A549 (cell line): ENCODE data around the gene MGMT. TPM values are rescaled to one million over a fixed set of nuclear protein-coding genes. Genes with fewer than 3 reads are reported as not detected.

ENCODE experiments used
- ATAC-seq, 2 experiments: fragments of 200-7000 bp in 1 of 2; fragments of >200 bp in 1 of 2; cut with Nextera tagmentation in 1 of 2; cut with Tn5 transposase in 1 of 2; 3 replicates each; pipeline versions ENCODE4 v1.8.0 to v1.9.1; 2018 to 2020; ENCODE audit warnings: mild to moderate bottlenecking in 1 of 2, moderate library complexity in 1 of 2
- CTCF ChIA-PET: fragments of 300-600 bp; sonication (Branson Sonifier 250); formaldehyde crosslinking; extraction: SDS; loops from one replicate; lab custom pipeline; 2021; ENCODE audit warnings: antibody characterized with exemption, inconsistent platforms; lab: Yijun Ruan, JAX
- POLR2A ChIA-PET: fragments of 350-600 bp; formaldehyde crosslinking; extraction: SDS; loops from one replicate; lab custom pipeline; 2021; ENCODE audit warnings: antibody characterized with exemption, inconsistent platforms; lab: Yijun Ruan, JAX
- DNase-seq, 2 experiments: peaks; one replicate each; pipeline versions ENCODE4 v3.0.0 to v3.0.0-alpha.2; 2011 to 2016; ENCODE audit warnings: low read depth in 1 of 2, low spot score in 1 of 2
- FAIRE-seq: peaks from 2 replicates; lab custom pipeline; 2011; peaks lifted over from hg19 to GRCh38; lab: Jason Lieb, UNC
- H3K27ac ChIP-seq, 2 experiments: fragments of >200 bp; sonication (Bioruptor Twin); formaldehyde crosslinking; 3 replicates each; pipeline ENCODE4 v1.5.1; 2016 to 2017
- H3K4me1 ChIP-seq: fragments of >200 bp; sonication (Bioruptor Twin); formaldehyde crosslinking; 3 replicates; pipeline ENCODE4 v1.6.1; 2016
- H3K4me2 ChIP-seq: fragments of >200 bp; sonication (Bioruptor Twin); formaldehyde crosslinking; 3 replicates; pipeline ENCODE4 v1.6.1; 2016
- H3K4me3 ChIP-seq: fragments of >200 bp; sonication (Bioruptor Twin); formaldehyde crosslinking; 3 replicates; pipeline ENCODE4 v1.5.1; 2016
- H3K9me3 ChIP-seq: fragments of >200 bp; sonication (Bioruptor Twin); formaldehyde crosslinking; 3 replicates; pipeline ENCODE4 v1.6.1; 2016
- CBX2 ChIP-seq: fragments of 200-600 bp; sonication (generic); IDR thresholded peaks from 2 replicates; pipeline ENCODE4 v1.6.1; 2016; ENCODE audit warnings: low read depth, mild to moderate bottlenecking, borderline replicate concordance
- CBX8 ChIP-seq: fragments of 200-600 bp; sonication (generic); IDR thresholded peaks from 2 replicates; pipeline ENCODE4 v1.6.1; 2016
- EHF ChIP-seq: fragments of 250-450 bp; sonication (Bioruptor Pico); IDR thresholded peaks from 2 replicates; pipeline ENCODE4 v1.5.0; 2020; ENCODE audit warnings: mild to moderate bottlenecking
- EHMT2 ChIP-seq: fragments of 200-600 bp; sonication (generic); IDR thresholded peaks from 2 replicates; pipeline ENCODE4 v1.6.1; 2016; ENCODE audit warnings: antibody characterized with exemption, low read depth, mild to moderate bottlenecking, moderate library complexity
- EP300 ChIP-seq, 2 experiments: fragments of >200 bp; sonication (Bioruptor Twin); formaldehyde crosslinking; IDR thresholded peaks; 2 replicates in 1 of 2; 3 replicates in 1 of 2; pipeline ENCODE4 v1.6.1; 2016 to 2017
- FOXS1 ChIP-seq: fragments of 250-450 bp; sonication (Bioruptor Pico); IDR thresholded peaks from 2 replicates; pipeline ENCODE4 v1.5.0; 2020; ENCODE audit warnings: mild to moderate bottlenecking, moderate library complexity
- HDAC2 ChIP-seq: fragments of 200-600 bp; sonication (generic); IDR thresholded peaks from 2 replicates; pipeline ENCODE4 v1.6.1; 2016
- HEYL ChIP-seq: fragments of 250-450 bp; sonication (Bioruptor Pico); IDR thresholded peaks from 2 replicates; pipeline ENCODE4 v1.8.0; 2021; ENCODE audit warnings: mild to moderate bottlenecking, moderate library complexity
- HOXB13 ChIP-seq: fragments of 250-450 bp; sonication (Bioruptor Pico); IDR thresholded peaks from 2 replicates; pipeline ENCODE4 v1.5.0; 2020; ENCODE audit warnings: low read depth, mild to moderate bottlenecking, moderate library complexity
- JUN ChIP-seq, 2 experiments: fragments of >200 bp; sonication (Bioruptor Twin); formaldehyde crosslinking; IDR thresholded peaks; 2 replicates in 1 of 2; 3 replicates in 1 of 2; pipeline ENCODE4 v1.6.1; 2016 to 2017
- MAFK ChIP-seq: fragments of 450-650 bp; IDR thresholded peaks from 2 replicates; pipeline ENCODE4 v1.6.1; 2014; ENCODE audit not compliant: partially characterized antibody
- MYC ChIP-seq: IDR thresholded peaks from 2 replicates; pipeline ENCODE4 v1.6.1; 2012; ENCODE audit warnings: mild to moderate bottlenecking, inconsistent platforms, low read length, improper control_type of control experiment, borderline replicate concordance
- NR3C1 ChIP-seq: fragments of >200 bp; sonication (Bioruptor Twin); formaldehyde crosslinking; IDR thresholded peaks from 3 replicates; pipeline ENCODE4 v1.6.1; 2017
- POLR2A ChIP-seq: IDR thresholded peaks from 2 replicates; pipeline ENCODE4 v1.6.1; 2012; ENCODE audit warnings: mild to moderate bottlenecking, low read length
- POLR2AphosphoS2 ChIP-seq: conservative IDR thresholded peaks from 2 replicates; pipeline ENCODE4 v1.6.1; 2012; ENCODE audit warnings: low read length, improper control_type of control experiment, inconsistent platforms
- RAD21 ChIP-seq, 2 experiments: fragments of >200 bp in 1 of 2; sonication (Bioruptor Twin) in 1 of 2; formaldehyde crosslinking in 1 of 2; IDR thresholded peaks in 1 of 2; conservative IDR thresholded peaks in 1 of 2; 2 replicates in 1 of 2; 3 replicates in 1 of 2; pipeline ENCODE4 v1.6.1; 2012 to 2018; ENCODE audit warnings: inconsistent platforms in 1 of 2
- RARB ChIP-seq: fragments of 250-450 bp; sonication (Bioruptor Pico); IDR thresholded peaks from 2 replicates; pipeline ENCODE4 v1.8.0; 2021; ENCODE audit warnings: mild to moderate bottlenecking, moderate library complexity
- RCOR1 ChIP-seq: fragments of 150-350 bp; IDR thresholded peaks from 2 replicates; pipeline ENCODE4 v1.6.1; 2014; ENCODE audit warnings: antibody characterized with exemption, low read length, low read depth
- RNF2 ChIP-seq: fragments of 200-600 bp; sonication (generic); IDR thresholded peaks from 2 replicates; pipeline ENCODE4 v1.6.1; 2016; ENCODE audit warnings: low read depth, mild to moderate bottlenecking, antibody characterized with exemption, moderate library complexity, borderline replicate concordance
- TFCP2L1 ChIP-seq: fragments of 250-450 bp; sonication (Bioruptor Pico); IDR thresholded peaks from 2 replicates; pipeline ENCODE4 v1.5.0; 2021; ENCODE audit warnings: mild to moderate bottlenecking
- TP53 ChIP-seq: fragments of 250-450 bp; sonication (Bioruptor Pico); IDR thresholded peaks from 2 replicates; pipeline ENCODE4 v1.5.0; 2021; ENCODE audit warnings: mild to moderate bottlenecking, moderate library complexity
- ZC3H11A ChIP-seq: fragments of 450-650 bp; IDR thresholded peaks from 2 replicates; pipeline ENCODE4 v1.6.1; 2014; ENCODE audit warnings: antibody characterized with exemption, mild to moderate bottlenecking
- ZFP36 ChIP-seq: fragments of 450-650 bp; IDR thresholded peaks from 2 replicates; pipeline ENCODE4 v1.6.1; 2014; ENCODE audit warnings: borderline replicate concordance; ENCODE audit not compliant: partially characterized antibody
- WGBS: methylation state at CpG from one replicate; pipeline ENCODE4 v1.1.6; 2017; ENCODE audit errors: missing lambda C conversion rate; 5-methylcytosine and 5-hydroxymethylcytosine counted together
- polyA plus RNA-seq, 4 experiments: library from polyadenylated mRNA; depleted of rRNA in 3 of 4; stranded (reverse); fragments of >200 nt; fragmentation: RNase III in 1 of 4; extraction: RNeasy Plus Mini Kit Qiagen cat#74134 plus additional on column Dnase treatment in 1 of 4; gene quantifications; 2 replicates in 3 of 4; 3 replicates in 1 of 4; pipeline ENCODE4 v1.2.3, GENCODE V29; 2011 to 2017
- TF ChIP-seq, protein P1 (sequence below): IDR thresholded peaks from 2 replicates; pipeline ENCODE4 v1.6.1; 2012; ENCODE audit warnings: low read depth, borderline replicate concordance
- TF ChIP-seq, protein P2 (sequence below): IDR thresholded peaks from 2 replicates; pipeline ENCODE4 v1.6.1; 2012
- TF ChIP-seq, protein P3 (sequence below): fragments of >200 bp; sonication (Bioruptor Twin); formaldehyde crosslinking; IDR thresholded peaks from 2 replicates; pipeline ENCODE4 v1.6.1; 2016

The MGMT gene
- polyA plus RNA-seq, 2 of the 4 experiments (the other 2 are of a cell fraction): 4.9 to 5.2 TPM

DNA sequence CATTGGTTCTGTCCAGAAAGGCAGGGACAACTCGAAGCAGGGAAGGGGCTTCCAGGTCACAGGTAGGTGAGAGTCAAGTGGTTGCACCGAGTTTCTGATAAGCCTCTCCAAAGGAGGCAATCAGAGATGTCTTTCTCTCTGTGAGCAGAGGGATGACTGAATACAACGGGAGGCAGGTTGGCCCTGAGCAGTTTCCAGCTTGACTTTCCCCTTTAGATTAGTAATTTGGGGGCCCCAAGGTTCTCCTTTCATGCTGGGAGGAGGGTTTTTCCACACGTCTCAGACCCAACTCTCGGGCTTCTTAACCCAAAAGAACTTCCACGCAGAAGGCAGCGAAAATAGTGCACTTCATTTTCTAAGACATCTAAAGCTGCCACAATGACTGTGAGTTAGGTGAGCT, 189.6 kb downstream of the MGMT start:
- ATAC-seq (no peak), FAIRE-seq (no peak), DNase-seq (no peak)
- ChIA-PET POLR2A (no interaction called here), CTCF (no interaction called here)
- Histone ChIP-seq H3K4me1 (no peaks in the 10 kb centered on the region), H3K9me3 (no peaks in the 10 kb centered on the region), H3K4me3 (no peak overlapping the region), H3K27ac (no peak overlapping the region), H3K4me2 (no peak overlapping the region)
- TF ChIP-seq TFCP2L1 (CRISPR knock-in tag): no peak
- TF ChIP-seq, protein P1, sequence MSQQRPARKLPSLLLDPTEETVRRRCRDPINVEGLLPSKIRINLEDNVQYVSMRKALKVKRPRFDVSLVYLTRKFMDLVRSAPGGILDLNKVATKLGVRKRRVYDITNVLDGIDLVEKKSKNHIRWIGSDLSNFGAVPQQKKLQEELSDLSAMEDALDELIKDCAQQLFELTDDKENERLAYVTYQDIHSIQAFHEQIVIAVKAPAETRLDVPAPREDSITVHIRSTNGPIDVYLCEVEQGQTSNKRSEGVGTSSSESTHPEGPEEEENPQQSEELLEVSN: no peak
- TF ChIP-seq HDAC2: no peak
- no peak for TF ChIP-seq POLR2A
- no peak for TF ChIP-seq RNF2
- no peak for TF ChIP-seq HEYL (CRISPR knock-in tag)
- TF ChIP-seq, protein P2, sequence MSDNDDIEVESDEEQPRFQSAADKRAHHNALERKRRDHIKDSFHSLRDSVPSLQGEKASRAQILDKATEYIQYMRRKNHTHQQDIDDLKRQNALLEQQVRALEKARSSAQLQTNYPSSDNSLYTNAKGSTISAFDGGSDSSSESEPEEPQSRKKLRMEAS: no peak
- no peak for TF ChIP-seq RCOR1
- TF ChIP-seq JUN (IDR thresholded peaks at IDR 0.05): no peak
- TF ChIP-seq TP53 (CRISPR knock-in tag): no peak
- no peak for TF ChIP-seq ZFP36
- WGBS: 44% methylated on average over 7 of the region's 7 CpGs

DNA sequence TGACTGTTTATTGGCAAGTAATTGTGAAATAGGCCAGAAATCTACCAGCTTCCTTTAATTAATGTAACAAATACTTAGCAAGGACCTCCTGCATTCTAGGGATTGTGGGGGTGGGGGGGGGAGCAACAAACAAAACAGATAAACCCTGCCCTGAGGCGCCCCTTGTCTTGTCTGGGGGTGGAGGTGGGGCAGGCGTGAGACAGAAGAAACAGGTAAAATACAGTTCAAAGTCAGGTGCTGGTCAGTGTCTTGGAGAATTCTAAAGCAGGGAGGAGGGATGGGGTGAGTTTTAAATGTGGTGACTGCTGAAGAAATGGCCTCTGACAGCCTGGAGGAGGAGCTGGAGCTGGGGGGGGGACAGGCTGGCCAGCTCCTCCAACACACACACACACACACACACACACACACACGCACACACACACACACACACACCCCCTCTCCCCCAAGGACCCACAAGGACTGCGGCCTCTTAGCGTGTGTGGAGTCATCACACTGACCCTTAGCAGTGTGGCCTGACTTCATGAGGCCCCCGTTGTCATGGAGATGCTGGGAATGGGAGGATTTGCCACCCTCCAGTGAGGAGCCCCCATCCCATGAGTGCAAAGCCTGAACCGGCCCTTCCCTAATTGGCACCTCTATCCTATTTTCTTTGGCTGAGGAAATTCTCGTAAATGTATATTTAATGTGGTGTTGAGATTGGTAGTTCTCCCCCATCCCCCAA, 190.4 kb downstream of the MGMT start:
- 49% methylated on average over 7 of the region's 8 CpGs for WGBS
- Histone ChIP-seq H3K9me3 (no peaks in the 10 kb centered on the region), H3K4me1 (no peaks in the 10 kb centered on the region), H3K27ac (no peak overlapping the region), H3K4me2 (no peak overlapping the region), H3K4me3 (no peak overlapping the region)
- no peak for ATAC-seq
- TF ChIP-seq HDAC2: no peak
- TF ChIP-seq ZC3H11A: no peak
- TF ChIP-seq MYC: no peak
- no peak for TF ChIP-seq EHMT2
- TF ChIP-seq EHF (CRISPR knock-in tag): no peak
- no peak for TF ChIP-seq MAFK
- no peak for TF ChIP-seq FOXS1 (CRISPR knock-in tag)
- TF ChIP-seq CBX8: no peak
- TF ChIP-seq, protein P3, sequence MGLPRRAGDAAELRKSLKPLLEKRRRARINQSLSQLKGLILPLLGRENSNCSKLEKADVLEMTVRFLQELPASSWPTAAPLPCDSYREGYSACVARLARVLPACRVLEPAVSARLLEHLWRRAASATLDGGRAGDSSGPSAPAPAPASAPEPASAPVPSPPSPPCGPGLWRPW: no peak
- no peak for TF ChIP-seq CBX2
- no peak for TF ChIP-seq POLR2AphosphoS2
- TF ChIP-seq HOXB13 (CRISPR knock-in tag): no peak
- TF ChIP-seq, protein P1: no peak
- no peak for TF ChIP-seq EP300 (IDR thresholded peaks at IDR 0.05)
- DNase-seq: no peak
- ChIA-PET POLR2A (no interaction called here), CTCF (no interaction called here)
- no peak for FAIRE-seq

DNA sequence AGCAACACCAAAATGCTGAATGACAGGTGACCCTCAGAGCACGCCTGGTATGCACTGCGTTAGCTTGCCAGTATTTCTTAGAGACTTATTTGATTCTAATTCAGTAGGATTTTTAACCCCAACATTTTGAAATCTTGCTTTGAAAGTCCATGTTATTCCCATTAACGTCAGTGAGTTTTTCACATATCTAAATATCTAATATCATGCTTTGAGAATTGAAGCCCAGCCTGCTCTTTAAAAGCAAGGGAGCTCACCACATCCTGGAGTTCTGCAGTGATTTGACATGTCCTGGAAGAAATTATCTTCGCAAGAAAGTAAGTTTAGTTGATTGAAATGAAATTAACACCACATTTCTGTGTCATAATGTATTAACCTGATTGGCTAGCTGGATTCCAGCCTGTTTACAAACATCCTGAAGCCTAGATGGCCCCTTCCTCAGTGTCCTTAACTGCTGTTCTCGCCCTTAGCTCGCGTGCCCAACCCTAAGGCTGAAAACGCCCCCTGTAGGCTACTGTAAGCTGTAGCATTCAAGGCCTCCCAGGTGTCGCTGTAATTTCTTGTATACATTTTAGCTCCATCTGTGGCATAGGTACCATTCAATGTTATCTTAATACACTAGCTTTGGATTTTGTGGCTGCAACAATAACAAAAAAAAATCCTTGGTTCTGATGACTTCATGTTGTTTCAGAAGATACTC, 191.5 kb downstream of the MGMT start:
- CTCF ChIA-PET: interaction anchor here (1.2 kb wide), 1 partner anchor 12 kb away, joined by 3 read pairs; no protein-coding TSS in a partner anchor
- no peaks in the 10 kb centered on the region for H3K4me1 ChIP-seq
- no peak overlapping the region for H3K27ac ChIP-seq
- H3K4me3 ChIP-seq: no peak overlapping the region
- H3K4me2 ChIP-seq: no peak overlapping the region
- no peak for FAIRE-seq
- peak in 1 of 2 experiments; percentile 35; a peak in 1 of 6 replicates for ATAC-seq
- TF ChIP-seq NR3C1 (no peak), JUN (IDR thresholded peaks at IDR 0.05) (no peak), RAD21 (conservative IDR thresholded peaks at IDR 0.05 in 1 of 2, IDR thresholded peaks at IDR 0.05 in 1 of 2) (0 out of 5 replicates have a peak, but pooled peaks of 1 of the 2 experiments have one; percentile 8), RARB (CRISPR knock-in tag) (no peak)
- TF ChIP-seq, all 56 proteins: peak for 1
- peak in 1 of 2 experiments; percentile 4 for DNase-seq
- POLR2A ChIA-PET: no interaction called here
- 48% methylated on average over 9 of the region's 9 CpGs for WGBS
- no peaks in the 10 kb centered on the region for H3K9me3 ChIP-seq
